C4-2B (cell line): Measurements from ENCODE around the gene THUMPD2.

Experiments
- ZFX ChIP-seq: fragments of 450-650 bp; IDR thresholded peaks from 2 replicates; pipeline ENCODE4 v1.6.1; 2017
- TF ChIP-seq, protein P1 (sequence below): fragments of 450-650 bp; conservative IDR thresholded peaks from 2 replicates; pipeline ENCODE4 v1.5.1; 2017; ENCODE audit warnings: mild to moderate bottlenecking

DNA sequence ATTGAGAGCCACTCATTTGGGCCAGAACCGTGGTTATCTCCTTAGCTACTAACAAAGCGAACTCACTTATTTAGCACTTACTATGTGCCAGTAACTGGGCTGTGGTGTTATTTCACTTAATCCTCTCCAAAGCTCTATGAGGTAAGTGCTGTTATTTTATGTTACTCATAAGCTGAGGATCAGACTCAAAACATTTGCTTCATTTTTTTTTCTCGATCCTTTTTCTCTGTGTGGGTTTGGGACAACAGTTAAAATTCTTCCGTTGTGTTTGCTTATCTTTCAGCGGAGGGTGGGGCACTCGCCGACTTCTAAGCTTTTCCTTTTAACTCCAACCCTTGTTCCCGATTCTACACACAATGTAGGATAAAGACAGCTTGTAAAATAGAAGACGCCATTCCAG, 60.6 kb downstream of the THUMPD2 start:
- TF ChIP-seq, protein P1, sequence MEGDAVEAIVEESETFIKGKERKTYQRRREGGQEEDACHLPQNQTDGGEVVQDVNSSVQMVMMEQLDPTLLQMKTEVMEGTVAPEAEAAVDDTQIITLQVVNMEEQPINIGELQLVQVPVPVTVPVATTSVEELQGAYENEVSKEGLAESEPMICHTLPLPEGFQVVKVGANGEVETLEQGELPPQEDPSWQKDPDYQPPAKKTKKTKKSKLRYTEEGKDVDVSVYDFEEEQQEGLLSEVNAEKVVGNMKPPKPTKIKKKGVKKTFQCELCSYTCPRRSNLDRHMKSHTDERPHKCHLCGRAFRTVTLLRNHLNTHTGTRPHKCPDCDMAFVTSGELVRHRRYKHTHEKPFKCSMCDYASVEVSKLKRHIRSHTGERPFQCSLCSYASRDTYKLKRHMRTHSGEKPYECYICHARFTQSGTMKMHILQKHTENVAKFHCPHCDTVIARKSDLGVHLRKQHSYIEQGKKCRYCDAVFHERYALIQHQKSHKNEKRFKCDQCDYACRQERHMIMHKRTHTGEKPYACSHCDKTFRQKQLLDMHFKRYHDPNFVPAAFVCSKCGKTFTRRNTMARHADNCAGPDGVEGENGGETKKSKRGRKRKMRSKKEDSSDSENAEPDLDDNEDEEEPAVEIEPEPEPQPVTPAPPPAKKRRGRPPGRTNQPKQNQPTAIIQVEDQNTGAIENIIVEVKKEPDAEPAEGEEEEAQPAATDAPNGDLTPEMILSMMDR, result no peak
- TF ChIP-seq ZFX, result no peak
